Effector memory CD8-positive, alpha-beta T cell (primary cell): ENCODE data around the gene ZRANB3.
"Not testable (repeated sequence)": the region's sequence is repeated elsewhere in the genome, so short reads cannot be mapped to it uniquely, and the experiment has no call there.

ENCODE experiments used
- ATAC-seq: fragments of 150-1000 bp; cut with Tn5 transposase; replicated peaks from 2 replicates; pipeline ENCODE4 v1.10.0; 2021; ENCODE audit warnings: mild to moderate bottlenecking, moderate library complexity
- DNase-seq, 3 experiments: peaks; one replicate each; pipeline ENCODE4 v3.0.0; 2021
- H3K27ac Mint-ChIP-seq, 2 donors: one replicate each; pipeline ENCODE4 v1.8.0; 2022; ENCODE audit warnings: mild to moderate bottlenecking in 2 of 2, mixed read lengths in 2 of 2, moderate library complexity in 2 of 2
- H3K27me3 Mint-ChIP-seq, 2 donors: one replicate each; pipeline ENCODE4 v1.8.0; 2022; ENCODE audit warnings: mixed read lengths in 2 of 2
- H3K36me3 Mint-ChIP-seq: one replicate; pipeline ENCODE4 v1.8.0; 2022; ENCODE audit warnings: mild to moderate bottlenecking, moderate library complexity, mixed read lengths; ENCODE audit not compliant: insufficient read depth
- H3K4me1 Mint-ChIP-seq, 2 donors: one replicate each; pipeline ENCODE4 v1.8.0; 2022; ENCODE audit warnings: low read depth in 2 of 2, mixed read lengths in 2 of 2
- H3K4me3 Mint-ChIP-seq, 2 donors: one replicate each; pipeline ENCODE4 v1.8.0; 2022; ENCODE audit warnings: mild to moderate bottlenecking in 2 of 2, mixed read lengths in 2 of 2, moderate library complexity in 2 of 2
- H3K9me3 Mint-ChIP-seq, 2 donors: one replicate each; pipeline ENCODE4 v1.8.0; 2022; ENCODE audit warnings: mixed read lengths in 2 of 2

Gene ZRANB3

DNA sequence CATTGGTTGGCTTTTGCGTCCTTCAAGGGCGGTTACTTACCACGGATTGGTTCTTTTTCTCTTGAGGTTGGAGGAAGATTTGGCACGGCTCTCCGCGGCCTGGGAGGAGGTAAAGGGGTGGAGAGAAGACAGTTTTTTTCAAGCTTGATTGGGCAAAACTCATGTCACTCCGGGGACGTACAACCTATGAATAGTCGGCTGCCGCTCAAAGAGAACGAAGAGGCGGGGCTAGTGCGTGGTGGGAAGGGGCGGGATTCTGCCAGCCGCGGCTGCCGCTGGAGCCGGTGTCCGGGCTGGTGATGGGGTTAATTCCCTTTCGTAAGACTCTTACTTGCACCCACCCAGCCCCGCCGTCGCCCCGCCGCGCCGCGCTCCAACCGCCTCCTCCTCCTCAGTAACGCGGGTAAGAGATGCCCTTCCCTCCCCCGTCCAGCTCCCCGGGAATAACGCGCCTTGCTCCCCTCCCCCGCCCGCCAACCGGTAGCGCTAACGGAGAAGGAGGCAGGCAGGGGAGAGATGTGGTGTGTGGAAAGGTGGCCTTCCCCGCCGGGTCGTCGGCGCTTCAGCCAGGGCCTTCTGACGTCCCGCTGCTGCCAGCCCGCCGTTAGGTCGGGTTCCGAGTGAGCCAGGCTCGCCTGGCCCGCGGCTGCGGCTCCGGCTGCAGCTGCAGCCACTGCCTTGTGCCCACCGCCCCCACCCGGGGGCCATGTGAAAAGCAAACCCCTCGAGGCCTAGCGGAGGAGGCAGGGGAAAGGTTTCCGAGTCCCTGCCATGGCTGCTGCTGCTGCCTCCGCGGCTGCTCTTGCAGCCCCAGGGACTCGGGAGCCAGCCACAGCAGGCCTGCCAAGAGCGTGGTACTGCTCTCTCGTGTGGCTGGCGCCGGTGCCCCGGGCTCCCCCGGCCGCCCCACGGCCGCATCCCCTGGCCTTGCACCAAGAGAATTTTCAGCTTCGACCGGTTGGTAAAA, 496 bp upstream of the ZRANB3 start, which contains the start of gene R3HDM1:
TSS of gene R3HDM1 (plus strand) at position 254 of the 967 bp plus-strand sequence. CDS start 73,362 bp downstream, outside the sequence.
- Mint-ChIP-seq H3K4me1 (peaks cover 6 to 13% of the 10 kb centered on the region in 2 donors), H3K27me3 (no peaks in the 10 kb centered on the region), H3K27ac (no peak within 1 kb of the TSS), H3K36me3 (peaks cover 3% of the 10 kb centered on the region), H3K4me3 (no peak within 1 kb of the TSS), H3K9me3 (no peaks in the 10 kb centered on the region)
- DNase-seq (peak; percentile 95 to 97 (median 95)), ATAC-seq (peak; percentile 77)

- Mint-ChIP-seq H3K4me3 (no peak overlapping the region), H3K4me1 (peaks cover 5 to 6% of the 10 kb centered on the region in 2 donors), H3K27me3 (no peaks in the 10 kb centered on the region)
Observed at GRCh38 chr2:135528006-135528405, 3.0 kb downstream of the ZRANB3 start.

DNA sequence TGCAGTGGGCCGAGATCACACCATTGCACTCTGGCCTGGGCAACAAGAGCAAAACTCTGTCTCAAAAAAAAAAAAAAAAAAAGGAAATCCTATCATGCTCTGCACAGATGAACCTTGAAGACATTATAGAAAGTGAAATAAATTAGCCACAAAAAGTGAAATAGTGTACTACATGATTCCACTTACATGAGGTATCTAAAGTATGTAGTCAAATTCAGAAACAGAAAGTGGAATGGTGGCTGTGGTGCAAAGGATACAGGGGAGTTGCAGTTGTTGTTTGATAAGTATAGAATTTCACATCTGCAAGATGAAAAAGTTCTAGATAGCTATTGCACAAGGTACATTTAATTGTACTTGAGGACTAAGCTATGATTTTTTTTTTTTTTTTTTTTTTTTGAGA, 5.2 kb downstream of the ZRANB3 start:
- Mint-ChIP-seq H3K4me3 (no peak overlapping the region), H3K36me3 (no peaks in the 10 kb centered on the region), H3K4me1 (no peaks in the 10 kb centered on the region), H3K27me3 (no peaks in the 10 kb centered on the region), H3K9me3 (no peaks in the 10 kb centered on the region), H3K27ac (no peak overlapping the region)
- ATAC-seq (no peak), DNase-seq (no peak)

More at GRCh38 chr2:135528006-135528405, 3.0 kb downstream of the ZRANB3 start:
- ATAC-seq, result no peak
- no peak overlapping the region for H3K27ac Mint-ChIP-seq
- H3K9me3 Mint-ChIP-seq, result no peaks in the 10 kb centered on the region
- DNase-seq, result no peak
- no peaks in the 10 kb centered on the region for H3K36me3 Mint-ChIP-seq

DNA sequence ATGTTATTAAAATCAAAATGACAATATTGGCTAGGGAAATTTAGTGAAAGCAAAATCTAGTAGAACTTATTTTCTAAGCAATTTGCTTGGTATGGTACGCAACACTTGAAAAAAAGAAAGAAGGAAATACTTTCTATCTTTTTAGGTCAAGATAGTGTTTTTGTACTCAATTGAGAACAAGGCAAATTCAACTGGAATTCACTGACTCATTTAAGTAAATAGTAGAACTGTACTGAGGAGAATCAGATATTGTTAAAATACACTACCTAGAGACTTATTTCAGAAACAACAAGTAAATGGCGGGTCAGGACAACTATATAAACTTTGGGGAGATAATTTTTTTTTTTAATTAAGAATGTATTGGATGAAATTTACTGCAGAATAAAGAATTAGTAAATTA, 18.9 kb downstream of the ZRANB3 start:
- H3K27me3 Mint-ChIP-seq, result no peaks in the 10 kb centered on the region
- H3K36me3 Mint-ChIP-seq, result no peaks in the 10 kb centered on the region
- ATAC-seq (no peak), DNase-seq (no peak)
- H3K9me3 Mint-ChIP-seq, result no peaks in the 10 kb centered on the region
- H3K4me1 Mint-ChIP-seq, result peaks cover 2 to 4% of the 10 kb centered on the region in 2 donors
- H3K4me3 Mint-ChIP-seq, result no peak overlapping the region
- no peak overlapping the region for H3K27ac Mint-ChIP-seq

DNA sequence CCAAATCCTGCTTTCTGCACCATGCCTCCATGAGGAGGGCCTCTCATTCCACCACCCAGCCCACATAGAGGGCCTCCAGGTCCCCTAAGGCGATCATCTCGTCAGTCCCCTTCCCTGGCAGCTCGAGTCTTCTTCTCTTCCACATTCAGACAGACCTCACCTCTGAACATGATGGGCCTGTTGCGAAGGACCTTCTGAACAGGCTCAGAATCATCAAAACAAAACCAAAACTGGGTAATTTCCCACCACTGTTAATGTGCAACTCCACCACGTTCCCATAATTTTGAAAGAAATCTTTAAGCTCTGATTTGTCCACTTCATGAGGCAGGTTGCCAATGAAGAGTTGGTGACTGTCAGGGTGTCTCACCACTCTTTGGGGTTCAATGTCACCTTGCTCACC, 20.4 kb downstream of the ZRANB3 start:
- H3K27me3 Mint-ChIP-seq, result no peaks in the 10 kb centered on the region
- no peak for ATAC-seq
- no peaks in the 10 kb centered on the region for H3K36me3 Mint-ChIP-seq
- no peak overlapping the region for H3K4me3 Mint-ChIP-seq
- no peak for DNase-seq
- H3K27ac Mint-ChIP-seq, result no peak overlapping the region
- peaks cover 2 to 4% of the 10 kb centered on the region in 2 donors for H3K4me1 Mint-ChIP-seq
- no peaks in the 10 kb centered on the region for H3K9me3 Mint-ChIP-seq

DNA sequence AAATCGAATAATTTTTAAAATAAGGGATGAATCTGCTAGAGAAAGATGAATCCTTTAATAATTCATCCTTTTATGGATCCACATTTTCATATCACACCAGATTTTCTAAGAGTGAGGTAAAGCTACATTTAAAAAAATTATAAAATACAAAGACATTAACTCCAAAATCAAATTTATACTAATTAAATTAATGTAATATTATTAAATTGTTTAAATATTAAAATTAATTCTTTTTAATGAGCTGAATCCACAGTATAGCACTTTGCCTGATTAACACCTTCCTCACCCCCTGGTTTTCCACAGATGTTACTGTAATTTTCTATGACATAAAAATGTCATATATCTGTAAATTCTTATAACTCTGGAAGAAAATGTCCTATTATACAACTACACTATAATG, 26.2 kb downstream of the ZRANB3 start:
- peaks cover 0 to 2% of the 10 kb centered on the region in 2 donors for H3K9me3 Mint-ChIP-seq
- H3K36me3 Mint-ChIP-seq, result no peaks in the 10 kb centered on the region
- H3K4me3 Mint-ChIP-seq, result no peak overlapping the region
- no peak for ATAC-seq
- no peaks in the 10 kb centered on the region for H3K27me3 Mint-ChIP-seq
- no peaks in the 10 kb centered on the region for H3K4me1 Mint-ChIP-seq
- no peak for DNase-seq
- no peak overlapping the region for H3K27ac Mint-ChIP-seq

- DNase-seq, result not testable (repeated sequence)
Observed at GRCh38 chr2:135498588-135498987, 32.4 kb downstream of the ZRANB3 start.

DNA sequence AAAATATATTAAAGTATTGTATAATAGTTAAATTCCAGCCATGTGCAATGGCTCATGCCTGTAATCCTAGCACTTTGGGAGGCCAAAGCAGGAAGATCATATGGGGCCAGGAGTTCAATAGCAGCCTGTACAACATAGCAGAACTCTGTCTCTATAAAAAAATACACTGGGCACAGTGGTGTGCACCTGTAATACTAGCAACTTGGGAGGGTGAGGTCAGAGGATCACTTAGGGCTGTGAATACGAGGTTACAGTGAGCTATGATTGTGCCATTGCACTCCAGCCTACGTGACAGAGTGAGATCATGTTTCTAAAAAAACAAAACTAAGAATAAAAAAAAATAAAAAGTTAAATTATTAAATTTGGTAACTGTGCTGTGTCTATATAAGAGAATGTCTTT, 36.1 kb downstream of the ZRANB3 start:
- no peaks in the 10 kb centered on the region for H3K4me1 Mint-ChIP-seq
- DNase-seq, result no peak
- no peak for ATAC-seq
- peaks cover 9 to 10% of the 10 kb centered on the region in 2 donors for H3K9me3 Mint-ChIP-seq
- no peaks in the 10 kb centered on the region for H3K36me3 Mint-ChIP-seq
- H3K27me3 Mint-ChIP-seq, result no peaks in the 10 kb centered on the region
- H3K4me3 Mint-ChIP-seq, result no peak overlapping the region
- no peak overlapping the region for H3K27ac Mint-ChIP-seq

More at GRCh38 chr2:135498588-135498987, 32.4 kb downstream of the ZRANB3 start:
- H3K27me3 Mint-ChIP-seq, H3K4me1 Mint-ChIP-seq, H3K27ac Mint-ChIP-seq, H3K4me3 Mint-ChIP-seq, H3K36me3 Mint-ChIP-seq, ATAC-seq: not testable (repeated sequence)
- peaks cover 9 to 10% of the 10 kb centered on the region in 2 donors for H3K9me3 Mint-ChIP-seq

DNA sequence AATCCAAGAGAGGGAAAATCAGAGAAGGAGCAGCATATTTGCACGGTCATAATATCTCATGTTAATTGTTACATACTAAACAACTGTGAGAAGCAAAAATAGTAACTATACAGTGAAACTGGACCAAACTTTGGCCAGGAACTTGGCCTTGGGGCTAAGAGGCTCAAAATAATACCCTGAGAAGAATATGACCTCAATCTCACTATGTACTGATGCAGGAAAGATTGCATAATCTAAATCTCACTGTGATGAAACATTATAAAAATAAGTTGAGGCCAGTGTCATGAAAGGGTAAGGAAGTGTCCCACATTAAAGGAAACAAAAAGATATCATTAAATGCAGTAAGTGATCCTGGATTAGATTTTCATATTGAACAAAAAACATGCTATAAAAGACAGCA, 36.5 kb downstream of the ZRANB3 start:
- no peak for DNase-seq
- Mint-ChIP-seq H3K27me3 (no peaks in the 10 kb centered on the region), H3K9me3 (peaks cover 9 to 12% of the 10 kb centered on the region in 2 donors)

GRCh38 chr2:135490376-135490775, 40.6 kb downstream of the ZRANB3 start:
- no peak for ATAC-seq
- Mint-ChIP-seq H3K27ac (no peak overlapping the region), H3K4me3 (no peak overlapping the region), H3K9me3 (peaks cover 4 to 9% of the 10 kb centered on the region in 2 donors), H3K4me1 (no peaks in the 10 kb centered on the region), H3K36me3 (no peaks in the 10 kb centered on the region), H3K27me3 (no peaks in the 10 kb centered on the region)
- DNase-seq, result no peak

More for the DNA sequence above, 36.5 kb downstream of the ZRANB3 start:
- Mint-ChIP-seq H3K27ac (no peak overlapping the region), H3K4me1 (no peaks in the 10 kb centered on the region), H3K4me3 (no peak overlapping the region), H3K36me3 (no peaks in the 10 kb centered on the region)
- no peak for ATAC-seq

DNA sequence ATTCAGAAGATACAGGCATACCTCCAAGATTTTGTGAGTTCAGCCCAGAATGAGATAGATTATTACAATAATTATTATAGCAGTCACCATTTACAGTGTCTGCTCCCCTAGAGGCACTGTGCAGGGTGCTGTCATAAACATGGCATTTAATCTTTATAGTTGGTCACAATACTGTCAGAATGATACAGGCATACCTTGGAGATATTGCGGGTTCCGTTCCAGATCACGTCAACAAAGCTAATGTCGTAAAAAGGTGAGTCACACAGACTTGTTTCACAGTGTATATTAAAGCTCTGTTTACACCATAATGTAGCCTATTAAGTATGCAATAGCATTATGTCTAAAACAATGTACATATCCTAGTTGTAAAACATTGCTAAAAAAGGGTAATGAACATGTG, 45.6 kb downstream of the ZRANB3 start:
- H3K27ac Mint-ChIP-seq, result no peak overlapping the region
- no peak for DNase-seq
- no peak overlapping the region for H3K4me3 Mint-ChIP-seq
- H3K9me3 Mint-ChIP-seq, result peaks cover 0 to 9% of the 10 kb centered on the region in 2 donors
- no peaks in the 10 kb centered on the region for H3K27me3 Mint-ChIP-seq
- ATAC-seq, result no peak
- no peaks in the 10 kb centered on the region for H3K4me1 Mint-ChIP-seq
- H3K36me3 Mint-ChIP-seq, result no peaks in the 10 kb centered on the region

DNA sequence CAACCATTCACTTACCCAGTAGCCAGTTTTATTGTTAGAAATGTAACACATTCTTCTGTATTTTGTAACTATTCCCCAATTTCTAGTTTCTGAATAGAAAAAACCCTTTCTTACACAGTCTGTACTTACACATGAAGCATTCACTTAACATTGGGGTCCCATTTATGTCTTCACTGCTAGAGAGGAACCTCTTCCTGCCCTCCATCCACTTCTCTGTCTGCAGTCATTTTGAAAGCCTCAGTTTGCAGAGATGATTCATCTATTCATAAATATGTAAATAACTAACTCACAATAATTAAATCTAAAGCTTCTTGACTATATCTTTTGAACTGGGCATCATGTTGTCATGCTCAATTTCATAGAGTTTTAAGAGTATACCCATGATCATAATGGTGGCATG, 55.9 kb downstream of the ZRANB3 start:
- Mint-ChIP-seq H3K4me1 (no peaks in the 10 kb centered on the region), H3K4me3 (no peak overlapping the region), H3K9me3 (no peaks in the 10 kb centered on the region), H3K27ac (no peak overlapping the region), H3K27me3 (no peaks in the 10 kb centered on the region), H3K36me3 (peaks cover 3% of the 10 kb centered on the region)
- ATAC-seq (no peak), DNase-seq (no peak)

DNA sequence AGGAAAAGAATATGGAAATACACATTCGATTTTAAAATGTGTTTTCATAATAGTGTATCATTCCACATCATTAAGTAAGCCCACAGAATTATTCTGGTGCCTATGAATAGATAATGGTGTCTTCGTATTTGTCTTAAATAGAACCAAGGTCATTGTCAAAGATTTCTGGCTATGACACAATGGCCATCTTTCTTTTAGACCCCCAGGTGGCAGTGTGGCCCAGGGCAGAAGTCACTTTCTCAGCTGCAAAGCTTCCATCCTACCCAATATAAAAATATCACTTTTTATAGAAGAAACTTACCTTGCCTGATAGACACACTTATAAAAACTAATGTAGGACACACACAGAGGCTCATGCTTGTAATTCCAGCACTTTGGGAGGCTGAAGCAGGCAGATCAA, 57.5 kb downstream of the ZRANB3 start:
- Mint-ChIP-seq H3K4me3 (no peak overlapping the region), H3K27ac (no peak overlapping the region), H3K4me1 (no peaks in the 10 kb centered on the region), H3K36me3 (peaks cover 3% of the 10 kb centered on the region), H3K9me3 (no peaks in the 10 kb centered on the region), H3K27me3 (no peaks in the 10 kb centered on the region)
- DNase-seq, result peak in 1 of 3 experiments; percentile 4
- ATAC-seq, result no peak

GRCh38 chr2:135471106-135471505, 59.9 kb downstream of the ZRANB3 start:
- no peak overlapping the region for H3K27ac Mint-ChIP-seq
- H3K27me3 Mint-ChIP-seq, result no peaks in the 10 kb centered on the region
- peaks cover 3% of the 10 kb centered on the region for H3K36me3 Mint-ChIP-seq
- no peak overlapping the region for H3K4me3 Mint-ChIP-seq
- no peaks in the 10 kb centered on the region for H3K4me1 Mint-ChIP-seq
- DNase-seq (no peak), ATAC-seq (no peak)
- no peaks in the 10 kb centered on the region for H3K9me3 Mint-ChIP-seq
